Panc1 (cell line): Measurements from ENCODE around the gene KRTAP12-3.

Experiments
- CTCF ChIP-seq: fragments of 450-650 bp; IDR thresholded peaks from 2 replicates; pipeline ENCODE4 v1.5.1; 2017; ENCODE audit warnings: mild to moderate bottlenecking
- POLR2AphosphoS5 ChIP-seq: IDR thresholded peaks from 2 replicates; pipeline ENCODE4 v1.6.1; 2012; ENCODE audit warnings: mild to moderate bottlenecking, low read depth, low read length, moderate library complexity
- REST ChIP-seq, 2 experiments: IDR thresholded peaks; 2 replicates each; pipeline ENCODE4 v1.6.1; 2011 to 2012; ENCODE audit warnings: low read depth in 2 of 2, control low read depth in 1 of 2, low read length in 1 of 2, mild to moderate bottlenecking in 1 of 2, moderate library complexity in 1 of 2; ENCODE audit not compliant: insufficient read depth in 1 of 2
- SIN3A ChIP-seq: IDR thresholded peaks from 2 replicates; pipeline ENCODE4 v1.6.1; 2012; ENCODE audit warnings: low read depth, mild to moderate bottlenecking, low read length, moderate library complexity, borderline replicate concordance; ENCODE audit not compliant: insufficient read depth

GRCh38 chr21:44640761-44641160 lies 17.0 kb upstream of the KRTAP12-3 start:
- no peak for TF ChIP-seq CTCF
- no peak for TF ChIP-seq REST (IDR thresholded peaks at IDR 0.05; ENCODE audit: insufficient read depth in 1 of 2, low read depth in 2 of 2, low read length in 1 of 2)
- no peak for TF ChIP-seq POLR2AphosphoS5
- no peak for TF ChIP-seq SIN3A
